Endothelial cell of umbilical vein (primary cell): ENCODE results near the gene CLEC16A.

Experiments used
- EZH2 ChIP-seq: IDR thresholded peaks from 2 replicates; pipeline ENCODE4 v1.6.1; 2012; ENCODE audit warnings: borderline replicate concordance, low read depth, mild to moderate bottlenecking, moderate library complexity, low read length, inconsistent platforms; ENCODE audit not compliant: severe bottlenecking
- JUN ChIP-seq: IDR thresholded peaks from 2 replicates; pipeline ENCODE4 v1.6.1; 2011; ENCODE audit warnings: borderline replicate concordance, low read depth; ENCODE audit not compliant: insufficient read length, insufficient read depth
- POLR2A ChIP-seq: IDR thresholded peaks from 2 replicates; pipeline ENCODE4 v1.6.1; 2012; ENCODE audit warnings: low read depth, mild to moderate bottlenecking, control low read depth, low read length
- TF ChIP-seq, protein P1 (sequence below), 2 donors: IDR thresholded peaks; 1 replicate in 1 of 2; 2 replicates in 1 of 2; pipeline ENCODE4 v1.5.1; 2011; ENCODE audit warnings: low read length in 2 of 2, mild to moderate bottlenecking in 2 of 2, moderate library complexity in 2 of 2, control low read depth in 1 of 2, inconsistent platforms in 1 of 2, low read depth in 1 of 2; ENCODE audit not compliant: insufficient read depth in 1 of 2; ENCODE audit errors: extremely low read depth in 1 of 2

DNA sequence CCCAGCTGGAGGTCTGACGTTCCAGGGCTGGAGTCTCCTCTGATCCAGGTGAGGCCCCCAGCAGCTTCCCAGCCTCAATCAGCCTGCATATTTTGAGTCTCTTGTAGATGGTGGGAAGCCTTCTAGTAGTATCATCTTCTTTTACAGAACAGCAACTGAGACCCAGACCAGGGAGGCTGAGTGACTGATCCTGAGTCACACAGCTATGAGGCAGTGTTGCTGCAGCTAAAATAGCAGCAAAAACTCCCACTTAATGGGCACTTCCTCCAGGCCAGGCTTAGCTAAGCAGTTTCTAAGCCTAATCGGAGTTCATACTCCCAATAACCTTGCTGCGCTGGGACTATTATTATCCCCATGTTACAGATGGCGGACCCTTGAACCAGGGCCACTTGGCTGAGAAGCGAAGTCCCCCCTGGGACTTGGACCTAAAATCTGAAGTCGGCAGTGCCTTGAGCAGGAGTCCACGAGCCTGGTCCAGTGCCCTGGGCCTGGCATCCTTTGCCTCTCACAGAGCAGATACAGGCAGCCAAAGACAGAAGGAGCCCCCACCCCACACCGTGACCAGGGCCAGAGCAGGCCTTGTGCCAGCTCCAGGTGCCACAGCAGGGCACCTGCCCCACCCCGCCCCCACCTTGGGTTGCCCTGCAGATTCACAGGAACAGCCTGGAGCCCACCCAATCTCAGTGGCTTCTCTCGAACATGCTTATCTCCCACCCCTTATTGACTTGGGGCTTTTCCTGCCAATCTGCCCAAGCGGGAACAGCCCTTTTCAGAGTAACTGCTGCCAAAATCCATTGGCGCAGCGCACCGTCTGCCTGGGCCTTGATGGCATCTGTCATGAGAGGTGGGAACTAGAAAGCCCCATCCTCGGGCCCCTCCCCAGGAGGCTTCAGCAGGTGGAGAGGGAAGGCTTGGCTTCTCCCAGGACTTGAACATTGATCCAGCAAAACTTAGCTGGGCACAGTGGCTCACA, 246.5 kb downstream of the CLEC16A start:
- TF ChIP-seq EZH2 (no peak), POLR2A (no peak), JUN (no peak)
- TF ChIP-seq, protein P1, sequence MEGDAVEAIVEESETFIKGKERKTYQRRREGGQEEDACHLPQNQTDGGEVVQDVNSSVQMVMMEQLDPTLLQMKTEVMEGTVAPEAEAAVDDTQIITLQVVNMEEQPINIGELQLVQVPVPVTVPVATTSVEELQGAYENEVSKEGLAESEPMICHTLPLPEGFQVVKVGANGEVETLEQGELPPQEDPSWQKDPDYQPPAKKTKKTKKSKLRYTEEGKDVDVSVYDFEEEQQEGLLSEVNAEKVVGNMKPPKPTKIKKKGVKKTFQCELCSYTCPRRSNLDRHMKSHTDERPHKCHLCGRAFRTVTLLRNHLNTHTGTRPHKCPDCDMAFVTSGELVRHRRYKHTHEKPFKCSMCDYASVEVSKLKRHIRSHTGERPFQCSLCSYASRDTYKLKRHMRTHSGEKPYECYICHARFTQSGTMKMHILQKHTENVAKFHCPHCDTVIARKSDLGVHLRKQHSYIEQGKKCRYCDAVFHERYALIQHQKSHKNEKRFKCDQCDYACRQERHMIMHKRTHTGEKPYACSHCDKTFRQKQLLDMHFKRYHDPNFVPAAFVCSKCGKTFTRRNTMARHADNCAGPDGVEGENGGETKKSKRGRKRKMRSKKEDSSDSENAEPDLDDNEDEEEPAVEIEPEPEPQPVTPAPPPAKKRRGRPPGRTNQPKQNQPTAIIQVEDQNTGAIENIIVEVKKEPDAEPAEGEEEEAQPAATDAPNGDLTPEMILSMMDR (IDR thresholded peaks at IDR 0.05; ENCODE audit: extremely low read depth in 1 of 2, insufficient read depth in 1 of 2, low read depth in 1 of 2, low read length in 2 of 2): no peak
